Neural progenitor cell (in vitro differentiated cells): Measurements from ENCODE around the gene TLR8.

ENCODE experiments used
- EZH2 ChIP-seq: fragments of 200-600 bp; sonication (generic); IDR thresholded peaks from 2 replicates; pipeline ENCODE4 v1.6.1; 2017; ENCODE audit warnings: antibody characterized with exemption, mild to moderate bottlenecking, moderate library complexity
- EZH2phosphoT487 ChIP-seq: fragments of 200-600 bp; sonication (generic); IDR thresholded peaks from 2 replicates; pipeline ENCODE4 v1.6.1; 2017; ENCODE audit warnings: antibody characterized with exemption
- TF ChIP-seq, protein P1 (sequence below): fragments of 200-600 bp; sonication (generic); IDR thresholded peaks from 2 replicates; pipeline ENCODE4 v1.5.1; 2017; ENCODE audit warnings: antibody characterized with exemption, mild to moderate bottlenecking

- TF ChIP-seq, protein P1, sequence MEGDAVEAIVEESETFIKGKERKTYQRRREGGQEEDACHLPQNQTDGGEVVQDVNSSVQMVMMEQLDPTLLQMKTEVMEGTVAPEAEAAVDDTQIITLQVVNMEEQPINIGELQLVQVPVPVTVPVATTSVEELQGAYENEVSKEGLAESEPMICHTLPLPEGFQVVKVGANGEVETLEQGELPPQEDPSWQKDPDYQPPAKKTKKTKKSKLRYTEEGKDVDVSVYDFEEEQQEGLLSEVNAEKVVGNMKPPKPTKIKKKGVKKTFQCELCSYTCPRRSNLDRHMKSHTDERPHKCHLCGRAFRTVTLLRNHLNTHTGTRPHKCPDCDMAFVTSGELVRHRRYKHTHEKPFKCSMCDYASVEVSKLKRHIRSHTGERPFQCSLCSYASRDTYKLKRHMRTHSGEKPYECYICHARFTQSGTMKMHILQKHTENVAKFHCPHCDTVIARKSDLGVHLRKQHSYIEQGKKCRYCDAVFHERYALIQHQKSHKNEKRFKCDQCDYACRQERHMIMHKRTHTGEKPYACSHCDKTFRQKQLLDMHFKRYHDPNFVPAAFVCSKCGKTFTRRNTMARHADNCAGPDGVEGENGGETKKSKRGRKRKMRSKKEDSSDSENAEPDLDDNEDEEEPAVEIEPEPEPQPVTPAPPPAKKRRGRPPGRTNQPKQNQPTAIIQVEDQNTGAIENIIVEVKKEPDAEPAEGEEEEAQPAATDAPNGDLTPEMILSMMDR, result no peak
- TF ChIP-seq EZH2 (no peak), EZH2phosphoT487 (no peak)
Observed at GRCh38 chrX:12958461-12958860, 52.0 kb downstream of the TLR8 start.
